ENCODE results near the gene VPS39.

- no peak for TF ChIP-seq CTCF (conservative IDR thresholded peaks at IDR 0.05 in 1 of 2, IDR thresholded peaks at IDR 0.05 in 1 of 2; ENCODE audit: low read depth in 1 of 2, low read length in 2 of 2)
- TF ChIP-seq EZH2 (IDR thresholded peaks at IDR 0.05; ENCODE audit: low read length, missing control alignments), result no peak
Observed at GRCh38 chr15:42131006-42131405, 77.1 kb downstream of the VPS39 start.

Measured in fibroblast of lung (primary cell).